Common myeloid progenitor, CD34-positive (primary cell): ENCODE measurements around the gene GPX4.

Experiments
- CTCF ChIA-PET: fragments of 350-600 bp; sonication (Branson Sonifier 250); formaldehyde crosslinking; loops from one replicate; lab custom pipeline; 2021; ENCODE audit warnings: antibody characterized with exemption; lab: Charles Lee
- POLR2A ChIA-PET: fragments of 350-600 bp; sonication (Branson Sonifier 250); formaldehyde crosslinking; loops from one replicate; lab custom pipeline; 2021; ENCODE audit warnings: antibody characterized with exemption; lab: Charles Lee
- DNase-seq, 3 donors: peaks; one replicate each; pipeline versions ENCODE4 v3.0.0 to v3.0.0-alpha.2; 2013
- H3K27ac ChIP-seq, 2 experiments: 1 replicate in 1 of 2; 2 replicates in 1 of 2; pipeline ENCODE4 v1.7.0; 2013; ENCODE audit warnings: inconsistent platforms in 2 of 2, low read length in 2 of 2, mild to moderate bottlenecking in 2 of 2, low read depth in 1 of 2, moderate library complexity in 1 of 2; ENCODE audit not compliant: severe bottlenecking in 2 of 2, insufficient read depth in 1 of 2, poor library complexity in 1 of 2
- H3K27me3 ChIP-seq, 5 experiments: replicated peaks in 2 of 5; 1 replicate in 3 of 5; 2 replicates in 2 of 5; pipeline versions ENCODE4 v1.6.1 to v1.7.0; 2013; ENCODE audit warnings: low read length in 4 of 5, mild to moderate bottlenecking in 2 of 5, moderate library complexity in 2 of 5, inconsistent platforms in 1 of 5; ENCODE audit not compliant: insufficient read depth in 5 of 5, control insufficient read depth in 4 of 5
- H3K36me3 ChIP-seq, 4 experiments: 1 replicate in 2 of 4; 2 replicates in 2 of 4; pipeline versions ENCODE4 v1.6.1 to v1.7.0; 2013; ENCODE audit warnings: low read length in 3 of 4, control low read depth in 1 of 4, mild to moderate bottlenecking in 1 of 4; ENCODE audit not compliant: control insufficient read depth in 4 of 4, insufficient read depth in 4 of 4
- H3K4me1 ChIP-seq, 4 experiments: 1 replicate in 3 of 4; 2 replicates in 1 of 4; pipeline versions ENCODE4 v1.6.1 to v1.7.1; 2013; ENCODE audit warnings: low read length in 3 of 4, mild to moderate bottlenecking in 3 of 4, control low read depth in 1 of 4, inconsistent platforms in 1 of 4, moderate library complexity in 1 of 4; ENCODE audit not compliant: control insufficient read depth in 4 of 4, insufficient read depth in 4 of 4; ENCODE audit errors: control extremely low read depth in 1 of 4
- H3K4me3 ChIP-seq, 7 experiments: 1 replicate in 4 of 7; 2 replicates in 3 of 7; pipeline versions ENCODE4 v1.5.1 to v1.7.0; 2013; ENCODE audit warnings: mild to moderate bottlenecking in 7 of 7, low read length in 6 of 7, moderate library complexity in 6 of 7, inconsistent platforms in 2 of 7, low read depth in 2 of 7, control low read depth in 1 of 7; ENCODE audit not compliant: insufficient read depth in 4 of 7, control insufficient read depth in 1 of 7; ENCODE audit errors: extremely low read depth in 1 of 7
- H3K9me3 ChIP-seq, 5 experiments: 1 replicate in 4 of 5; 2 replicates in 1 of 5; pipeline versions ENCODE4 v1.6.1 to v1.7.1; 2013; ENCODE audit warnings: low read length in 4 of 5, mild to moderate bottlenecking in 2 of 5, inconsistent platforms in 1 of 5, low read depth in 1 of 5, moderate library complexity in 1 of 5; ENCODE audit not compliant: control insufficient read depth in 4 of 5, insufficient read depth in 2 of 5; ENCODE audit errors: control extremely low read depth in 1 of 5
- WGBS: methylation state at CpG from one replicate; pipeline ENCODE4 v1.1.5; 2013; ENCODE audit not compliant: insufficient coverage; 5-methylcytosine and 5-hydroxymethylcytosine counted together

The GPX4 gene

GRCh38 chr19:1146858-1147780, 43.3 kb downstream of the GPX4 start:
- 95% methylated on average over 29 of the region's 38 CpGs for WGBS
- Histone ChIP-seq H3K27ac (no peak overlapping the region), H3K36me3 (peaks cover 2 to 57% (median 41%) of the 10 kb centered on the region in 4 experiments), H3K4me3 (no peak overlapping the region), H3K9me3 (no peaks in the 10 kb centered on the region), H3K4me1 (no peaks in the 10 kb centered on the region), H3K27me3 (no peaks in the 10 kb centered on the region)
- POLR2A ChIA-PET: interaction anchor here (0.6 to 1.0 kb wide), 2 partner anchors 11 to 17 kb away, joined by 3 to 5 read pairs; no protein-coding TSS in a partner anchor
- DNase-seq: no peak
- CTCF ChIA-PET: no interaction called here

GRCh38 chr19:1147934-1148549, 44.2 kb downstream of the GPX4 start:
- Histone ChIP-seq H3K9me3 (no peaks in the 10 kb centered on the region), H3K27ac (no peak overlapping the region), H3K27me3 (no peaks in the 10 kb centered on the region), H3K4me3 (no peak overlapping the region), H3K36me3 (peaks cover 2 to 62% (median 41%) of the 10 kb centered on the region in 4 experiments), H3K4me1 (no peaks in the 10 kb centered on the region)
- 91% methylated on average over 11 of the region's 15 CpGs for WGBS
- DNase-seq: no peak
- ChIA-PET CTCF (no interaction called here), POLR2A (interaction anchor here (0.6 kb wide), 2 partner anchors 9 to 16 kb away, joined by 3 read pairs; no protein-coding TSS in a partner anchor)

- Histone ChIP-seq H3K27ac (no peak overlapping the region), H3K4me3 (no peak overlapping the region), H3K36me3 (peaks cover 2 to 61% (median 33%) of the 10 kb centered on the region in 4 experiments), H3K27me3 (no peaks in the 10 kb centered on the region), H3K4me1 (no peaks in the 10 kb centered on the region), H3K9me3 (no peaks in the 10 kb centered on the region)
- DNase-seq: no peak
- WGBS: 93% methylated on average over 29 of the region's 39 CpGs
- ChIA-PET CTCF (interaction anchor here (0.9 kb wide), 1 partner anchor 16 kb away, joined by 4 read pairs; no protein-coding TSS in a partner anchor), POLR2A (no interaction called here)
These were observed 45.7 kb downstream of the GPX4 start for GRCh38 chr19:1149259-1150045.

DNA sequence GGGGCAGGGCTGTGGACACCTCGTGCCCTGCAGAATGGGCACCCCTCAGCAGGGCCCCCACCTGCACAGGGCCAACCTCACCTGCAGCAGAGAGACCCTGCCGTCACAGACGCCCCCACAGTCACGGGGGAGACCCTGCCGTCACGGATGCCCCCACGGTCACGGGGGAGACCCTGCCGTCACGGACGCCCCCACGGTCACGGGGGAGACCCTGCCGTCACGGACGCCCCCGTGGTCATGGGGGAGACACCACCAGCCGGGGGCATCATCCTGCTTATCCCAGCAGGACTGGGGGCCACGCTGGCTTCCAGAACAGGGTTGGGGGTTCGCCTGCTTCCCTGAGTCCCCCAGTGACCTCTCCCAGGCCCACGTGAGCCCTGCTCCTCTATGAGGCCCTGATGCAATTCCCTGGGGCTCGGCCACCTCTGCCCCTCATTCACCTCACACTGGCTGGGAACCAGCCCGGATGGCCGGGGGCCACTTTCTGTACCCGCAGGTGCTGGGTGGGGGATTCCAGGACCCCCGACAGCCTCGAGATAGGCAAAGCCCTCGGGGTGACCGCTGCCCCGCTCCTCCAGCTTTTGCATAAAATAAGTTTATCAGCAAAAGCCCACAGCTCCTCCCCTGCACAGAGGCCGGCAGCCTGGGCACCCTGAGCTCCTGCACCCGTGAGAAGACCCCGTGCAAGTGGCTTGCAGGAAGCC, 46.7 kb downstream of the GPX4 start:
- no peak for DNase-seq
- H3K27me3 ChIP-seq: no peaks in the 10 kb centered on the region
- CTCF ChIA-PET: no interaction called here
- 99% methylated on average over 32 of the region's 33 CpGs for WGBS
- peaks cover 2 to 56% (median 33%) of the 10 kb centered on the region in 4 experiments for H3K36me3 ChIP-seq
- no peak overlapping the region for H3K27ac ChIP-seq
- POLR2A ChIA-PET: no interaction called here
- H3K4me3 ChIP-seq: no peak overlapping the region
- H3K4me1 ChIP-seq: no peaks in the 10 kb centered on the region
- no peaks in the 10 kb centered on the region for H3K9me3 ChIP-seq

- Histone ChIP-seq H3K27ac (no peak overlapping the region), H3K4me3 (no peak overlapping the region), H3K27me3 (no peaks in the 10 kb centered on the region), H3K4me1 (no peaks in the 10 kb centered on the region), H3K9me3 (no peaks in the 10 kb centered on the region), H3K36me3 (peaks cover 2 to 56% (median 29%) of the 10 kb centered on the region in 4 experiments)
- CTCF ChIA-PET: no interaction called here
- WGBS: 98% methylated on average over 11 of the region's 12 CpGs
- DNase-seq: no peak
- POLR2A ChIA-PET: no interaction called here
These were observed 47.4 kb downstream of the GPX4 start for GRCh38 chr19:1151037-1151724.

DNA sequence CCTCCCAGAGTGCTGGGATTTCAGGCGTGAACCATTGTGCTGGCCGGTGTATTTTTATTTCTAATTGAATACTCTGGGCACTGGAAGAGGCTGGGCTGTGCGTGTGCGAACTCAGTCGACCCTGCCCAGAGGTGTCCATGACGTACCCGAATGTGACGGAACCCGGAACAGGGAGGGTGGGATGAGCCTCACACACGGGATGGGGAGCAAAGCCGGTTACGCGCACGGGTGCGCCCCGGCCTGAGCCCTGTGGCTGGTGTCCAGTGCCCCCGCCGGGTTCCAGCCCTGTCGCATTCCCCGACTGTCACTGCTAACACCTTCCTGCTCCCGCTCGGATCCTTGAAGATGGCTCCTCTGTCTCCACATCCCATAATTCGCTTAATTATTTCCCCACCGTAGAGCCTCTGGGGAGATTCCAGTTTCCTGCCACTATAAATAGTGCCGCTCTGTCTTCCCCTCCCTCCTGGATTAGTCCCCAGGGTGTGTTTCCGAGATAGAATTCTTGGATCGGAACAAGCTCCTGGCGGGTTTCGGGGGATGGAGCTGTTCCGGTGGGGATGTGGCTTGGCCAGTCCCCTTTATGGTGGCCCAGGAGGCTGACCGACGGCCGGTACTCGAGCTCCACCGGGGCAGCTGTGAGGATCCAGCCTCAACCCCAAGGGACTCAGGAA, 48.3 kb downstream of the GPX4 start:
- DNase-seq: no peak
- Histone ChIP-seq H3K27ac (no peak overlapping the region), H3K4me3 (no peak overlapping the region)

More for the DNA sequence above, 48.3 kb downstream of the GPX4 start:
- Histone ChIP-seq H3K9me3 (no peaks in the 10 kb centered on the region), H3K27me3 (no peaks in the 10 kb centered on the region), H3K4me1 (no peaks in the 10 kb centered on the region), H3K36me3 (peaks cover 2 to 53% (median 25%) of the 10 kb centered on the region in 4 experiments)
- WGBS: 95% methylated on average over 34 of the region's 35 CpGs
- ChIA-PET CTCF (no interaction called here), POLR2A (no interaction called here)
